ENCODE results near the gene P3H3.
A peak's percentile ranks its signal among the peaks of the same experiment; 100 is the strongest.
"Not testable (repeated sequence)": the region's sequence is repeated elsewhere in the genome, so short reads cannot be mapped to it uniquely, and the experiment has no call there.

P3H3 gene

GRCh38 chr12:6867413-6868210 is 39.4 kb downstream of the P3H3 start, which contains the start of gene TPI1:
TSS of gene TPI1 (plus strand) at chr12:6867531. CDS start at chr12:6867567, 36 bp downstream.
- DNase-seq, result peak; percentile 72 to 89

GRCh38 chr12:6868211-6869048 is 40.2 kb downstream of the P3H3 start:
- peak in 1 of 2 donors; percentile 15 for DNase-seq

- DNase-seq, result peak; percentile 29 to 95
These were observed 41.1 kb downstream of the P3H3 start for GRCh38 chr12:6869049-6870021.

GRCh38 chr12:6870304-6870703 is 42.1 kb downstream of the P3H3 start:
- not testable (repeated sequence) for DNase-seq

- no peak for DNase-seq
These were observed 43.1 kb downstream of the P3H3 start for GRCh38 chr12:6871052-6871957.

GRCh38 chr12:6872073-6873048 is 44.2 kb downstream of the P3H3 start:
- DNase-seq, result peak; percentile 55 to 84

GRCh38 chr12:6873094-6874014 is 45.1 kb downstream of the P3H3 start, which contains the start of gene SPSB2:
TSS of gene SPSB2 (minus strand) at chr12:6873303. CDS start at chr12:6872901, 402 bp downstream.
- peak; percentile 95 to 99 for DNase-seq

GRCh38 chr12:6874015-6874368 is 45.8 kb downstream of the P3H3 start:
- DNase-seq, result not testable (repeated sequence)

- not testable (repeated sequence) for DNase-seq
These were observed 51.6 kb downstream of the P3H3 start for GRCh38 chr12:6879824-6880223.

- DNase-seq, result no peak
These were observed 55.0 kb downstream of the P3H3 start for GRCh38 chr12:6883252-6883651.

- no peak for DNase-seq
These were observed 55.5 kb downstream of the P3H3 start for GRCh38 chr12:6883683-6884082.

GRCh38 chr12:6884539-6884938 is 56.3 kb downstream of the P3H3 start:
- no peak for DNase-seq

- DNase-seq, result not testable (repeated sequence)
These were observed 58.2 kb downstream of the P3H3 start for GRCh38 chr12:6886206-6886999.

GRCh38 chr12:6887460-6887859 is 59.3 kb downstream of the P3H3 start:
- peak; percentile 56 to 64 for DNase-seq

- DNase-seq, result no peak
These were observed 60.2 kb downstream of the P3H3 start for GRCh38 chr12:6888360-6888759.

GRCh38 chr12:6888794-6889193 is 60.6 kb downstream of the P3H3 start:
- not testable (repeated sequence) for DNase-seq

All from inflammatory macrophage treated with lipopolysaccharide for 1 hour (primary cell).